ENCODE results near the gene OR6C75. TPM values are rescaled to one million over a fixed set of nuclear protein-coding genes. Genes with fewer than 3 reads are reported as not detected.
"Not testable (repeated sequence)": the region's sequence is repeated elsewhere in the genome, so short reads cannot be mapped to it uniquely, and the experiment has no call there.

OR6C75 gene
- polyA plus RNA-seq, 1 experiment, result not detected

- CTCF ChIA-PET, result no interaction called here
- POLR2A ChIA-PET, result no interaction called here
- no peak within 1 kb of the TSS for H3K4me3 ChIP-seq (ENCODE audit: low read depth, low read length)
- H3K27me3 ChIP-seq (ENCODE audit: control insufficient read depth, insufficient read depth, low read length), result no peaks in the 10 kb centered on the region
- TF ChIP-seq, protein P1, sequence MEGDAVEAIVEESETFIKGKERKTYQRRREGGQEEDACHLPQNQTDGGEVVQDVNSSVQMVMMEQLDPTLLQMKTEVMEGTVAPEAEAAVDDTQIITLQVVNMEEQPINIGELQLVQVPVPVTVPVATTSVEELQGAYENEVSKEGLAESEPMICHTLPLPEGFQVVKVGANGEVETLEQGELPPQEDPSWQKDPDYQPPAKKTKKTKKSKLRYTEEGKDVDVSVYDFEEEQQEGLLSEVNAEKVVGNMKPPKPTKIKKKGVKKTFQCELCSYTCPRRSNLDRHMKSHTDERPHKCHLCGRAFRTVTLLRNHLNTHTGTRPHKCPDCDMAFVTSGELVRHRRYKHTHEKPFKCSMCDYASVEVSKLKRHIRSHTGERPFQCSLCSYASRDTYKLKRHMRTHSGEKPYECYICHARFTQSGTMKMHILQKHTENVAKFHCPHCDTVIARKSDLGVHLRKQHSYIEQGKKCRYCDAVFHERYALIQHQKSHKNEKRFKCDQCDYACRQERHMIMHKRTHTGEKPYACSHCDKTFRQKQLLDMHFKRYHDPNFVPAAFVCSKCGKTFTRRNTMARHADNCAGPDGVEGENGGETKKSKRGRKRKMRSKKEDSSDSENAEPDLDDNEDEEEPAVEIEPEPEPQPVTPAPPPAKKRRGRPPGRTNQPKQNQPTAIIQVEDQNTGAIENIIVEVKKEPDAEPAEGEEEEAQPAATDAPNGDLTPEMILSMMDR (IDR thresholded peaks at IDR 0.05; ENCODE audit: insufficient read depth, low read depth, low read length), result no peak
- no peak for DNase-seq (ENCODE audit: low read depth)
- no peaks in the 10 kb centered on the region for H3K36me3 ChIP-seq (ENCODE audit: control insufficient read depth, insufficient read depth, low read length)
Measured at GRCh38 chr12:55400229-55400628, 37.5 kb downstream of the OR6C75 start, which contains the start of gene OR6C65. Gene OR6C65 (plus strand): TSS chr12:55400529. CDS start chr12:55400529, 0 bp downstream.

- ChIA-PET CTCF (no interaction called here), POLR2A (no interaction called here)
- Histone ChIP-seq H3K36me3 (ENCODE audit: control insufficient read depth, insufficient read depth, low read length) (no peaks in the 10 kb centered on the region), H3K4me3 (ENCODE audit: low read depth, low read length) (no peak overlapping the region), H3K27me3 (ENCODE audit: control insufficient read depth, insufficient read depth, low read length) (no peaks in the 10 kb centered on the region)
- TF ChIP-seq, protein P1 (IDR thresholded peaks at IDR 0.05; ENCODE audit: insufficient read depth, low read depth, low read length), result no peak
- no peak for DNase-seq (ENCODE audit: low read depth)
Measured at GRCh38 chr12:55407866-55408265, 45.1 kb downstream of the OR6C75 start.

GRCh38 chr12:55409133-55409532 lies 46.4 kb downstream of the OR6C75 start:
- H3K36me3 ChIP-seq (ENCODE audit: control insufficient read depth, insufficient read depth, low read length); POLR2A ChIA-PET: not testable (repeated sequence)

DNA sequence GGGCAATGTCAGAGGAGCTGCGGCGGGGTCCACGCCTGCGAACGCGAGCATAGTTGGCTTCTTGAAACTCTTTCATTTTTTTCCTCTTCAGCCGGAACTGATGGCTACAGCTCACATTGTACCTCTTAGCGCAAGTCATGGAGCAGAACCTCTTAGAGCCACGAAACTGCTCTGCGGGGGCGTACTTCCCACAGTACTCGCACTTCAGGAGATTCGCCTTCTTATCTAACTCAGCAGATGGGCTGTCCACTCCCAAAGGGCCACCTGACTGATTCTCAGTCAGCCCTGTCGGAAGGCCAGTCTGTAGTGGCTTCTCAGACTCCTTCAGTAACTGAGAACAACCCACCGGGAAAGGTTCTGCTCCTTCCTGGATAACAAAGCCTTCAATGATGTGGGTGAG lies 49.4 kb downstream of the OR6C75 start:
- CTCF ChIA-PET; H3K36me3 ChIP-seq (ENCODE audit: control insufficient read depth, insufficient read depth, low read length); H3K4me3 ChIP-seq (ENCODE audit: low read depth, low read length); H3K27me3 ChIP-seq (ENCODE audit: control insufficient read depth, insufficient read depth, low read length); POLR2A ChIA-PET; DNase-seq (ENCODE audit: low read depth): not testable (repeated sequence)

More at GRCh38 chr12:55409133-55409532, 46.4 kb downstream of the OR6C75 start:
- CTCF ChIA-PET; H3K27me3 ChIP-seq (ENCODE audit: control insufficient read depth, insufficient read depth, low read length); H3K4me3 ChIP-seq (ENCODE audit: low read depth, low read length); DNase-seq (ENCODE audit: low read depth): not testable (repeated sequence)

GRCh38 chr12:55413498-55414388 lies 51.0 kb downstream of the OR6C75 start:
- H3K27me3 ChIP-seq (ENCODE audit: control insufficient read depth, insufficient read depth, low read length); H3K4me3 ChIP-seq (ENCODE audit: low read depth, low read length); CTCF ChIA-PET; POLR2A ChIA-PET; H3K36me3 ChIP-seq (ENCODE audit: control insufficient read depth, insufficient read depth, low read length); DNase-seq (ENCODE audit: low read depth): not testable (repeated sequence)

- H3K36me3 ChIP-seq (ENCODE audit: control insufficient read depth, insufficient read depth, low read length); POLR2A ChIA-PET; DNase-seq (ENCODE audit: low read depth); H3K4me3 ChIP-seq (ENCODE audit: low read depth, low read length); H3K27me3 ChIP-seq (ENCODE audit: control insufficient read depth, insufficient read depth, low read length); CTCF ChIA-PET: not testable (repeated sequence)
Measured at GRCh38 chr12:55414396-55414823, 51.6 kb downstream of the OR6C75 start.

- H3K36me3 ChIP-seq (ENCODE audit: control insufficient read depth, insufficient read depth, low read length); DNase-seq (ENCODE audit: low read depth); H3K4me3 ChIP-seq (ENCODE audit: low read depth, low read length); CTCF ChIA-PET; POLR2A ChIA-PET; H3K27me3 ChIP-seq (ENCODE audit: control insufficient read depth, insufficient read depth, low read length): not testable (repeated sequence)
Measured at GRCh38 chr12:55414889-55415288, 52.1 kb downstream of the OR6C75 start.

- Histone ChIP-seq H3K36me3 (ENCODE audit: control insufficient read depth, insufficient read depth, low read length) (no peaks in the 10 kb centered on the region), H3K27me3 (ENCODE audit: control insufficient read depth, insufficient read depth, low read length) (no peaks in the 10 kb centered on the region), H3K4me3 (ENCODE audit: low read depth, low read length) (no peak overlapping the region)
- ChIA-PET CTCF (no interaction called here), POLR2A (no interaction called here)
- DNase-seq (ENCODE audit: low read depth), result no peak
- TF ChIP-seq, protein P1 (IDR thresholded peaks at IDR 0.05; ENCODE audit: insufficient read depth, low read depth, low read length), result no peak
Measured at GRCh38 chr12:55416961-55417360, 54.2 kb downstream of the OR6C75 start.

All from BJ (cell line).